ENCODE measurements around the gene TMSB4X. TPM values are rescaled to one million over a fixed set of nuclear protein-coding genes. Genes with fewer than 3 reads are reported as not detected.

The TMSB4X gene
- total and polyA plus RNA-seq, 2 of the 13 experiments (the other 11 are each of a cell fraction or from before 2014, with no cell fraction given) = 10.5 to 29.6 TPM

DNA sequence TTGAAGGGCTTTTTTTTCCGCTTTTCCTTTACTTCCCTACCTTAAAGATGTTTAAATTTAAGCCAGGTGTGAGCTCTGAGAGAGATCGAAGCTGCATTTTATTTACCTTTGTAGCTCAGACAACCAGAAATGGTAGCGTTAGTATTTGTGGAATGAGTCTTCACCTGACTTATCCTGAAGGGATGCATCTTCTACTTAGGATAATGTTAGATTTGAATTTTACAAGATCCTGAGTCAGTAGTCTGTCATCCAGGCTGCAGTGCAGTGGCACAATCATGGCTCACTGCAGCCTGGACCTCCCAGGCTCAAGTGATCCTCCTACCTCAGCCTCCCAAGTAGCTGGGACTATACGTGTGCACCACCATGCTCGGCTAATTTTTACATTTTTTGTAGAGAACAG lies 26.2 kb downstream of the TMSB4X start:
- Histone ChIP-seq H3K27ac (ENCODE audit: extremely low read length, insufficient read depth, low read length) (no peak overlapping the region), H3K9me3 (ENCODE audit: low read length) (no peaks in the 10 kb centered on the region), H4K20me1 (ENCODE audit: insufficient read depth, low read length) (no peaks in the 10 kb centered on the region), H3K27me3 (ENCODE audit: control insufficient read depth in 1 of 2, insufficient read depth in 2 of 2, low read length in 2 of 2) (no peaks in the 10 kb centered on the region), H2AFZ (ENCODE audit: low read length) (no peak overlapping the region), H3K4me3 (replicated peaks in 1 of 3; ENCODE audit: insufficient read depth in 1 of 3, low read depth in 2 of 3, low read length in 3 of 3) (no peak overlapping the region), H3K4me2 (ENCODE audit: low read depth, low read length) (no peak overlapping the region), H3K9ac (ENCODE audit: insufficient read depth, low read depth, low read length) (no peak overlapping the region), H3K36me3 (replicated peaks in 1 of 2; ENCODE audit: control insufficient read depth in 1 of 2, insufficient read depth in 2 of 2, low read length in 2 of 2) (no peaks in the 10 kb centered on the region), H3K79me2 (ENCODE audit: insufficient read depth, low read length) (no peaks in the 10 kb centered on the region), H3K4me1 (ENCODE audit: insufficient read depth, low read length) (no peaks in the 10 kb centered on the region)
- FAIRE-seq (no peak), ATAC-seq (no peak), DNase-seq (ENCODE audit: low spot score) (no peak)
- POLR2A ChIA-PET = no interaction called here
- intact Hi-C loops (cut with micrococcal nuclease; ENCODE audit: unreplicated experiment) = no loop called here
- 57% methylated on average over 5 of the region's 5 CpGs for WGBS (ENCODE audit: low lambda C conversion rate)
- TF ChIP-seq MAZ (IDR thresholded peaks at IDR 0.05; ENCODE audit: borderline replicate concordance, low read depth, low read length) = no peak
- no peak for TF ChIP-seq MAZ (CRISPR knock-in tag; IDR thresholded peaks at IDR 0.05; ENCODE audit: low read depth)
- CTCF ChIA-PET (ENCODE audit: low intra/inter-chr PET ratio, low total read pairs) = no interaction called here
- BruUV-seq (replicated peaks) = no TSS peak
- in situ Hi-C loops (cut with HindIII; ENCODE audit: extremely low pct_ligation_motif_present, low pct_unique_long_range_greater_than_20kb) = no loop called here

DNA sequence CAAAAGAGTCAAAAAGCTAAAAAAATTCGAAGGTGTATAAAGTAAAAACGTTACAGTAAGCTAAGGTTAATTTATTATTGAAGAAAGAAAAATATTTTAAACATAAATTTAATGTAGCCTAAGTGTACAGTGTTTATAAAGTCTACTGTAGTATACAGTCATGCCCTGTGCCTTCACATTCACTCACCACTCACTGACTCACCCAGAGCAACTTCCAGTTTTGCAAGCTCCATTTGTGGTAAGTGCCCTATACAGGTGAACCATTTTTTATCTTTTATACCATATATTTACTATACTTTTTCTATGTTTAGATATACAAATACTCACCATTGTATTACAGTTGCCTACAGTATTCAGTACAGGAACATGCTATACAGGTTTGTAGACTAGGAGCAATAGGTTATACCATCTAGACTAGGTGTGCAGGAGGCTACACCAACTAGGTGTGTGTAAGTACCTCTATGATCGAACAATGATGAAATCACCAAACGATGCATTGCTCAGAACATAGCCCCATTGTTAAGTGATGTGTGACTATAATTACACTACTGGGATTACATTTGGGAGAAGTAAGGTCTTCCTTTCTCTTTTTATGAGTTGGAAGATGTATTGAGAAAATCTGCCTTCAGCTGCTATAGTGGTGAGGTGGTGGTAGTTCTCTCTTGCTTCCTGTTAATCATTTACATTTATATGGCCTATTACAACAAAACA lies 27.2 kb downstream of the TMSB4X start:
- H3K27ac ChIP-seq (ENCODE audit: extremely low read length, insufficient read depth, low read length) = no peak overlapping the region
- H3K9me3 ChIP-seq (ENCODE audit: low read length) = no peaks in the 10 kb centered on the region
- no peak overlapping the region for H3K9ac ChIP-seq (ENCODE audit: insufficient read depth, low read depth, low read length)
- BruUV-seq (replicated peaks) = no TSS peak
- no peaks in the 10 kb centered on the region for H3K4me1 ChIP-seq (ENCODE audit: insufficient read depth, low read length)
- in situ Hi-C loops (cut with HindIII; ENCODE audit: extremely low pct_ligation_motif_present, low pct_unique_long_range_greater_than_20kb) (no loop called here), intact Hi-C loops (cut with micrococcal nuclease; ENCODE audit: unreplicated experiment) (no loop called here)
- H2AFZ ChIP-seq (ENCODE audit: low read length) = no peak overlapping the region
- H3K27me3 ChIP-seq (ENCODE audit: control insufficient read depth in 1 of 2, insufficient read depth in 2 of 2, low read length in 2 of 2) = no peaks in the 10 kb centered on the region
- no peak for FAIRE-seq
- POLR2A ChIA-PET = no interaction called here
- no peaks in the 10 kb centered on the region for H3K79me2 ChIP-seq (ENCODE audit: insufficient read depth, low read length)
- no peak for DNase-seq (ENCODE audit: low spot score)
- CTCF ChIA-PET (ENCODE audit: low intra/inter-chr PET ratio, low total read pairs) = no interaction called here
- WGBS (ENCODE audit: low lambda C conversion rate) = 0% methylated on average over 4 of the region's 4 CpGs
- H3K4me2 ChIP-seq (ENCODE audit: low read depth, low read length) = no peak overlapping the region
- no peak overlapping the region for H3K4me3 ChIP-seq (replicated peaks in 1 of 3; ENCODE audit: insufficient read depth in 1 of 3, low read depth in 2 of 3, low read length in 3 of 3)
- no peaks in the 10 kb centered on the region for H4K20me1 ChIP-seq (ENCODE audit: insufficient read depth, low read length)
- H3K36me3 ChIP-seq (replicated peaks in 1 of 2; ENCODE audit: control insufficient read depth in 1 of 2, insufficient read depth in 2 of 2, low read length in 2 of 2) = no peaks in the 10 kb centered on the region
- ATAC-seq = no peak
- no peak for TF ChIP-seq ZNF672 (CRISPR knock-in tag; IDR thresholded peaks at IDR 0.05)
- TF ChIP-seq, protein P1, sequence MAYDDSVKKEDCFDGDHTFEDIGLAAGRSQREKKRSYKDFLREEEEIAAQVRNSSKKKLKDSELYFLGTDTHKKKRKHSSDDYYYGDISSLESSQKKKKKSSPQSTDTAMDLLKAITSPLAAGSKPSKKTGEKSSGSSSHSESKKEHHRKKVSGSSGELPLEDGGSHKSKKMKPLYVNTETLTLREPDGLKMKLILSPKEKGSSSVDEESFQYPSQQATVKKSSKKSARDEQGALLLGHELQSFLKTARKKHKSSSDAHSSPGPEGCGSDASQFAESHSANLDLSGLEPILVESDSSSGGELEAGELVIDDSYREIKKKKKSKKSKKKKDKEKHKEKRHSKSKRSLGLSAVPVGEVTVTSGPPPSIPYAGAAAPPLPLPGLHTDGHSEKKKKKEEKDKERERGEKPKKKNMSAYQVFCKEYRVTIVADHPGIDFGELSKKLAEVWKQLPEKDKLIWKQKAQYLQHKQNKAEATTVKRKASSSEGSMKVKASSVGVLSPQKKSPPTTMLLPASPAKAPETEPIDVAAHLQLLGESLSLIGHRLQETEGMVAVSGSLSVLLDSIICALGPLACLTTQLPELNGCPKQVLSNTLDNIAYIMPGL (CRISPR knock-in tag; IDR thresholded peaks at IDR 0.05; ENCODE audit: borderline replicate concordance in 1 of 2, low read depth in 1 of 2) = no peak
- no peak for TF ChIP-seq ZNF20 (CRISPR knock-in tag; IDR thresholded peaks at IDR 0.05)
- no peak for TF ChIP-seq ZNF776 (CRISPR knock-in tag; IDR thresholded peaks at IDR 0.05)
- no peak for TF ChIP-seq ASH2L (IDR thresholded peaks at IDR 0.05; ENCODE audit: insufficient read length, low read depth, low read length)
- TF ChIP-seq ZNF660 (CRISPR knock-in tag; IDR thresholded peaks at IDR 0.05; ENCODE audit: borderline replicate concordance, low read depth) = no peak
- TF ChIP-seq, protein P2, sequence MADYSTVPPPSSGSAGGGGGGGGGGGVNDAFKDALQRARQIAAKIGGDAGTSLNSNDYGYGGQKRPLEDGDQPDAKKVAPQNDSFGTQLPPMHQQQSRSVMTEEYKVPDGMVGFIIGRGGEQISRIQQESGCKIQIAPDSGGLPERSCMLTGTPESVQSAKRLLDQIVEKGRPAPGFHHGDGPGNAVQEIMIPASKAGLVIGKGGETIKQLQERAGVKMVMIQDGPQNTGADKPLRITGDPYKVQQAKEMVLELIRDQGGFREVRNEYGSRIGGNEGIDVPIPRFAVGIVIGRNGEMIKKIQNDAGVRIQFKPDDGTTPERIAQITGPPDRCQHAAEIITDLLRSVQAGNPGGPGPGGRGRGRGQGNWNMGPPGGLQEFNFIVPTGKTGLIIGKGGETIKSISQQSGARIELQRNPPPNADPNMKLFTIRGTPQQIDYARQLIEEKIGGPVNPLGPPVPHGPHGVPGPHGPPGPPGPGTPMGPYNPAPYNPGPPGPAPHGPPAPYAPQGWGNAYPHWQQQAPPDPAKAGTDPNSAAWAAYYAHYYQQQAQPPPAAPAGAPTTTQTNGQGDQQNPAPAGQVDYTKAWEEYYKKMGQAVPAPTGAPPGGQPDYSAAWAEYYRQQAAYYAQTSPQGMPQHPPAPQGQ (CRISPR knock-in tag; IDR thresholded peaks at IDR 0.05; ENCODE audit: borderline replicate concordance) = no peak
- no peak for TF ChIP-seq ZSCAN12 (CRISPR knock-in tag; IDR thresholded peaks at IDR 0.05)
- TF ChIP-seq IKZF4 (CRISPR knock-in tag; IDR thresholded peaks at IDR 0.05; ENCODE audit: borderline replicate concordance, low read depth, not compliant biosample characterization) = no peak
- TF ChIP-seq ZNF737 (CRISPR knock-in tag; IDR thresholded peaks at IDR 0.05; ENCODE audit: borderline replicate concordance) = no peak
- TF ChIP-seq ZNF572 (CRISPR knock-in tag; IDR thresholded peaks at IDR 0.05) = no peak
- no peak for TF ChIP-seq ZNF891 (CRISPR knock-in tag; IDR thresholded peaks at IDR 0.05)
- no peak for TF ChIP-seq SMAD9 (CRISPR knock-in tag; IDR thresholded peaks at IDR 0.05)
